BLaER1 treated with 17β-estradiol and CSF1 and Interleukin-3, amounts not matched to agents 10 nM and 100 nM (cell line): Measurements from ENCODE around the gene CTNNA1.
"Not testable (repeated sequence)": the region's sequence is repeated elsewhere in the genome, so short reads cannot be mapped to it uniquely, and the experiment has no call there.

Source experiments
- H3K27ac ChIP-seq, 11 experiments: shearing (Covaris generic); formaldehyde crosslinking; 2 replicates each; pipeline ENCODE4 v1.8.1; 2022
- H3K27me3 ChIP-seq, 11 experiments: shearing (Covaris generic); formaldehyde crosslinking; 2 replicates each; pipeline ENCODE4 v1.8.1; 2022
- H3K36me3 ChIP-seq, 11 experiments: shearing (Covaris generic); formaldehyde crosslinking; 2 replicates each; pipeline ENCODE4 v1.8.1; 2022
- H3K4me1 ChIP-seq, 10 experiments: shearing (Covaris generic); formaldehyde crosslinking; 2 replicates each; pipeline ENCODE4 v1.8.1; 2022
- H3K4me2 ChIP-seq, 11 experiments: shearing (Covaris generic); formaldehyde crosslinking; 2 replicates each; pipeline ENCODE4 v1.8.1; 2022
- H3K4me3 ChIP-seq, 10 experiments: shearing (Covaris generic); formaldehyde crosslinking; 2 replicates each; pipeline ENCODE4 v1.8.1; 2022
- H3K9ac ChIP-seq, 11 experiments: shearing (Covaris generic); formaldehyde crosslinking; 2 replicates each; pipeline ENCODE4 v1.8.1; 2022
- H3K9me3 ChIP-seq, 11 experiments: shearing (Covaris generic); formaldehyde crosslinking; replicated peaks in 1 of 11; 2 replicates each; pipeline ENCODE4 v1.8.1; 2022
- H4K20me1 ChIP-seq, 11 experiments: shearing (Covaris generic); formaldehyde crosslinking; 2 replicates each; pipeline ENCODE4 v1.8.1; 2022
- Cebpa-rat ChIP-seq, 11 experiments: shearing (Covaris generic); IDR thresholded peaks; 2 replicates each; pipeline ENCODE4 v1.8.1; 2022

Gene CTNNA1

GRCh38 chr5:138807182-138807581 lies 54.0 kb downstream of the CTNNA1 start:
- Histone ChIP-seq H3K36me3 (peaks cover 53 to 83% (median 76%) of the 10 kb centered on the region in 11 experiments), H3K27ac (peak overlapping the region in 1 of 11 experiments; percentile 6; a peak in 1 of 22 replicates), H3K4me2 (peak overlapping the region; percentile 51 to 86 (median 72)), H3K9me3 (peaks cover 0 to 44% (median 28%) of the 10 kb centered on the region in 11 experiments; a peak in 17 of 22 replicates), H3K27me3 (no peaks in the 10 kb centered on the region), H3K4me3 (no peak overlapping the region), H4K20me1 (peaks cover 16 to 72% (median 52%) of the 10 kb centered on the region in 11 experiments; a peak in 18 of 22 replicates), H3K9ac (no peak overlapping the region), H3K4me1 (peaks cover 12 to 25% (median 19%) of the 10 kb centered on the region in 10 experiments)
- TF ChIP-seq Cebpa-rat (IDR thresholded peaks at IDR 0.05) = no peak

GRCh38 chr5:138809391-138809790 lies 56.2 kb downstream of the CTNNA1 start:
- peaks cover 12 to 25% (median 19%) of the 10 kb centered on the region in 10 experiments for H3K4me1 ChIP-seq

GRCh38 chr5:138810861-138811260 lies 57.6 kb downstream of the CTNNA1 start:
- peaks cover 11 to 62% (median 35%) of the 10 kb centered on the region in 11 experiments; a peak in 18 of 22 replicates for H4K20me1 ChIP-seq
- H3K9me3 ChIP-seq = peaks cover 0 to 30% (median 16%) of the 10 kb centered on the region in 11 experiments; a peak in 17 of 22 replicates
- H3K36me3 ChIP-seq = peaks cover 60 to 84% (median 78%) of the 10 kb centered on the region in 11 experiments
- H3K4me2 ChIP-seq, H3K4me3 ChIP-seq, H3K9ac ChIP-seq, H3K27ac ChIP-seq, H3K27me3 ChIP-seq: not testable (repeated sequence)
- H3K4me1 ChIP-seq = peaks cover 12 to 23% (median 19%) of the 10 kb centered on the region in 10 experiments

More at GRCh38 chr5:138809391-138809790, 56.2 kb downstream of the CTNNA1 start:
- H3K27me3 ChIP-seq = no peaks in the 10 kb centered on the region
- no peak overlapping the region for H3K4me2 ChIP-seq
- H3K9ac ChIP-seq = no peak overlapping the region
- H3K36me3 ChIP-seq = peaks cover 56 to 84% (median 76%) of the 10 kb centered on the region in 11 experiments
- no peak overlapping the region for H3K27ac ChIP-seq
- peaks cover 16 to 63% (median 34%) of the 10 kb centered on the region in 11 experiments; a peak in 18 of 22 replicates for H4K20me1 ChIP-seq
- peaks cover 0 to 39% (median 27%) of the 10 kb centered on the region in 11 experiments; a peak in 17 of 22 replicates for H3K9me3 ChIP-seq
- no peak overlapping the region for H3K4me3 ChIP-seq
- TF ChIP-seq Cebpa-rat (IDR thresholded peaks at IDR 0.05) = no peak

- Histone ChIP-seq H3K27me3 (no peaks in the 10 kb centered on the region), H3K27ac (no peak overlapping the region), H3K4me1 (peaks cover 0 to 12% (median 0%) of the 10 kb centered on the region in 10 experiments; a peak in 4 of 20 replicates), H3K4me2 (no peak overlapping the region), H3K9me3 (peaks cover 0 to 17% (median 7%) of the 10 kb centered on the region in 11 experiments; a peak in 12 of 22 replicates), H3K9ac (no peak overlapping the region), H3K36me3 (peaks cover 85 to 93% (median 88%) of the 10 kb centered on the region in 11 experiments), H4K20me1 (peaks cover 11 to 71% (median 46%) of the 10 kb centered on the region in 11 experiments; a peak in 17 of 22 replicates), H3K4me3 (no peak overlapping the region)
- TF ChIP-seq Cebpa-rat (IDR thresholded peaks at IDR 0.05) = no peak
These were observed 62.3 kb downstream of the CTNNA1 start for GRCh38 chr5:138815529-138815928.

- H3K4me1 ChIP-seq = peaks cover 0 to 12% (median 0%) of the 10 kb centered on the region in 10 experiments; a peak in 5 of 20 replicates
- no peak overlapping the region for H3K4me2 ChIP-seq
- peaks cover 78 to 97% (median 88%) of the 10 kb centered on the region in 11 experiments for H3K36me3 ChIP-seq
- no peak overlapping the region for H3K4me3 ChIP-seq
- H3K27me3 ChIP-seq = no peaks in the 10 kb centered on the region
- peaks cover 16 to 89% (median 63%) of the 10 kb centered on the region in 11 experiments; a peak in 20 of 22 replicates for H4K20me1 ChIP-seq
- H3K9ac ChIP-seq = no peak overlapping the region
- peaks cover 0 to 12% (median 0%) of the 10 kb centered on the region in 11 experiments; a peak in 5 of 22 replicates for H3K9me3 ChIP-seq
- H3K27ac ChIP-seq = no peak overlapping the region
- no peak for TF ChIP-seq Cebpa-rat (IDR thresholded peaks at IDR 0.05)
These were observed 64.0 kb downstream of the CTNNA1 start for GRCh38 chr5:138817241-138817640.

- Histone ChIP-seq H3K27ac (no peak overlapping the region), H3K27me3 (no peaks in the 10 kb centered on the region), H3K4me1 (peaks cover 0 to 12% (median under 1%) of the 10 kb centered on the region in 10 experiments; a peak in 7 of 20 replicates), H3K4me2 (no peak overlapping the region), H3K36me3 (peaks cover 63 to 93% (median 75%) of the 10 kb centered on the region in 11 experiments), H3K9me3 (peaks cover 0 to 12% (median 0%) of the 10 kb centered on the region in 11 experiments; a peak in 5 of 22 replicates), H3K9ac (no peak overlapping the region), H4K20me1 (peaks cover 18 to 97% (median 73%) of the 10 kb centered on the region in 11 experiments; a peak in 21 of 22 replicates), H3K4me3 (no peak overlapping the region)
- no peak for TF ChIP-seq Cebpa-rat (IDR thresholded peaks at IDR 0.05)
These were observed 65.9 kb downstream of the CTNNA1 start for GRCh38 chr5:138819081-138819480.

GRCh38 chr5:138820695-138821094 lies 67.5 kb downstream of the CTNNA1 start:
- Histone ChIP-seq H3K36me3 (peaks cover 58 to 93% (median 71%) of the 10 kb centered on the region in 11 experiments), H3K4me3 (no peak overlapping the region), H3K27me3 (no peaks in the 10 kb centered on the region), H3K9ac (no peak overlapping the region), H3K4me2 (no peak overlapping the region), H3K9me3 (peaks cover 0 to 12% (median 0%) of the 10 kb centered on the region in 11 experiments; a peak in 3 of 22 replicates), H3K27ac (no peak overlapping the region), H3K4me1 (peaks cover 0 to 15% (median 8%) of the 10 kb centered on the region in 10 experiments; a peak in 10 of 20 replicates), H4K20me1 (peaks cover 25 to 97% (median 75%) of the 10 kb centered on the region in 11 experiments)
- 0 out of 22 replicates have a peak, but pooled peaks of 1 of the 11 experiments have one; percentile 42 for TF ChIP-seq Cebpa-rat (IDR thresholded peaks at IDR 0.05)

- peaks cover 58 to 93% (median 72%) of the 10 kb centered on the region in 11 experiments for H3K36me3 ChIP-seq
- H3K9ac ChIP-seq = no peak overlapping the region
- no peak overlapping the region for H3K4me3 ChIP-seq
- peaks cover 22 to 95% (median 50%) of the 10 kb centered on the region in 11 experiments for H4K20me1 ChIP-seq
- no peak overlapping the region; a peak in 1 of 22 replicates for H3K4me2 ChIP-seq
- TF ChIP-seq Cebpa-rat (IDR thresholded peaks at IDR 0.05) = no peak
- peaks cover 0 to 11% (median 2%) of the 10 kb centered on the region in 10 experiments; a peak in 7 of 20 replicates for H3K4me1 ChIP-seq
- H3K27me3 ChIP-seq = no peaks in the 10 kb centered on the region
- H3K27ac ChIP-seq = no peak overlapping the region
- H3K9me3 ChIP-seq = no peaks in the 10 kb centered on the region; a peak in 1 of 22 replicates
These were observed 71.3 kb downstream of the CTNNA1 start for GRCh38 chr5:138824516-138824915.
